ENCODE data around the gene HGFAC.

- no peak for TF ChIP-seq REST (IDR thresholded peaks at IDR 0.05; ENCODE audit: insufficient replicate concordance, low read depth)
- no peak for TF ChIP-seq CTCF (IDR thresholded peaks at IDR 0.05; ENCODE audit: insufficient read depth, low read length)
- TF ChIP-seq SPI1 (IDR thresholded peaks at IDR 0.05; ENCODE audit: borderline replicate concordance, low read depth), result no peak
- TF ChIP-seq POLR2AphosphoS5 (IDR thresholded peaks at IDR 0.05; ENCODE audit: low read depth), result no peak
- no peak for TF ChIP-seq GABPA (IDR thresholded peaks at IDR 0.05; ENCODE audit: low read depth)
These were observed 8.5 kb upstream of the HGFAC start for GRCh38 chr4:3433138-3433869.
